ENCODE data around the gene GBP3.
"Not testable (repeated sequence)": the region's sequence is repeated elsewhere in the genome, so short reads cannot be mapped to it uniquely, and the experiment has no call there.

GBP3 gene

GRCh38 chr1:89049901-89050648 lies 27.4 kb upstream of the GBP3 start:
- H3K27me3 ChIP-seq (ENCODE audit: control insufficient read depth, insufficient read depth, low read length); H3K4me3 ChIP-seq (ENCODE audit: low read depth, low read length); H3K9ac ChIP-seq (ENCODE audit: low read depth, low read length); H3K27ac ChIP-seq (ENCODE audit: low read depth, low read length); H3K4me1 ChIP-seq (ENCODE audit: control insufficient read depth, insufficient read depth, low read length); H3K36me3 ChIP-seq (ENCODE audit: control insufficient read depth, insufficient read depth, low read length); H3K9me3 ChIP-seq (ENCODE audit: control insufficient read depth, insufficient read depth, low read length): not testable (repeated sequence)

- not testable (repeated sequence) for H3K27me3 ChIP-seq (ENCODE audit: control insufficient read depth, insufficient read depth, low read length); H3K36me3 ChIP-seq (ENCODE audit: control insufficient read depth, insufficient read depth, low read length); H3K27ac ChIP-seq (ENCODE audit: low read depth, low read length); H3K9ac ChIP-seq (ENCODE audit: low read depth, low read length); H3K9me3 ChIP-seq (ENCODE audit: control insufficient read depth, insufficient read depth, low read length); H3K4me1 ChIP-seq (ENCODE audit: control insufficient read depth, insufficient read depth, low read length); H3K4me3 ChIP-seq (ENCODE audit: low read depth, low read length)
Measured at GRCh38 chr1:89049187-89049586, 26.5 kb upstream of the GBP3 start.

GRCh38 chr1:89047734-89048133 lies 25.1 kb upstream of the GBP3 start:
- Histone ChIP-seq H3K27ac (ENCODE audit: low read depth, low read length) (no peak overlapping the region), H3K4me1 (ENCODE audit: control insufficient read depth, insufficient read depth, low read length) (no peaks in the 10 kb centered on the region), H3K9me3 (ENCODE audit: control insufficient read depth, insufficient read depth, low read length) (peaks cover 8% of the 10 kb centered on the region; the same call in 1 of the 2 replicates), H3K9ac (ENCODE audit: low read depth, low read length) (no peak overlapping the region), H3K4me3 (ENCODE audit: low read depth, low read length) (no peak overlapping the region), H3K27me3 (ENCODE audit: control insufficient read depth, insufficient read depth, low read length) (no peaks in the 10 kb centered on the region), H3K36me3 (ENCODE audit: control insufficient read depth, insufficient read depth, low read length) (no peaks in the 10 kb centered on the region)

- not testable (repeated sequence) for H3K27me3 ChIP-seq (ENCODE audit: control insufficient read depth, insufficient read depth, low read length); H3K4me1 ChIP-seq (ENCODE audit: control insufficient read depth, insufficient read depth, low read length); H3K27ac ChIP-seq (ENCODE audit: low read depth, low read length); H3K9ac ChIP-seq (ENCODE audit: low read depth, low read length); H3K9me3 ChIP-seq (ENCODE audit: control insufficient read depth, insufficient read depth, low read length); H3K4me3 ChIP-seq (ENCODE audit: low read depth, low read length); H3K36me3 ChIP-seq (ENCODE audit: control insufficient read depth, insufficient read depth, low read length)
Measured at GRCh38 chr1:89046318-89047183, 23.9 kb upstream of the GBP3 start.

- Histone ChIP-seq H3K4me1 (ENCODE audit: control insufficient read depth, insufficient read depth, low read length) (no peaks in the 10 kb centered on the region), H3K9me3 (ENCODE audit: control insufficient read depth, insufficient read depth, low read length) (peaks cover 8% of the 10 kb centered on the region; the same call in 1 of the 2 replicates), H3K9ac (ENCODE audit: low read depth, low read length) (no peak overlapping the region), H3K4me3 (ENCODE audit: low read depth, low read length) (no peak overlapping the region), H3K36me3 (ENCODE audit: control insufficient read depth, insufficient read depth, low read length) (no peaks in the 10 kb centered on the region), H3K27me3 (ENCODE audit: control insufficient read depth, insufficient read depth, low read length) (no peaks in the 10 kb centered on the region), H3K27ac (ENCODE audit: low read depth, low read length) (no peak overlapping the region)
Measured at GRCh38 chr1:89044970-89045721, 22.5 kb upstream of the GBP3 start.

- Histone ChIP-seq H3K36me3 (ENCODE audit: control insufficient read depth, insufficient read depth, low read length) (no peaks in the 10 kb centered on the region), H3K9ac (ENCODE audit: low read depth, low read length) (no peak overlapping the region), H3K4me1 (ENCODE audit: control insufficient read depth, insufficient read depth, low read length) (no peaks in the 10 kb centered on the region), H3K9me3 (ENCODE audit: control insufficient read depth, insufficient read depth, low read length) (peaks cover 8% of the 10 kb centered on the region; the same call in 1 of the 2 replicates), H3K27ac (ENCODE audit: low read depth, low read length) (no peak overlapping the region), H3K4me3 (ENCODE audit: low read depth, low read length) (no peak overlapping the region), H3K27me3 (ENCODE audit: control insufficient read depth, insufficient read depth, low read length) (no peaks in the 10 kb centered on the region)
Measured at GRCh38 chr1:89043940-89044339, 21.3 kb upstream of the GBP3 start.

- Histone ChIP-seq H3K27me3 (ENCODE audit: control insufficient read depth, insufficient read depth, low read length) (no peaks in the 10 kb centered on the region), H3K9ac (ENCODE audit: low read depth, low read length) (no peak overlapping the region), H3K4me1 (ENCODE audit: control insufficient read depth, insufficient read depth, low read length) (no peaks in the 10 kb centered on the region), H3K4me3 (ENCODE audit: low read depth, low read length) (no peak overlapping the region), H3K9me3 (ENCODE audit: control insufficient read depth, insufficient read depth, low read length) (peaks cover 8% of the 10 kb centered on the region; the same call in 1 of the 2 replicates), H3K27ac (ENCODE audit: low read depth, low read length) (no peak overlapping the region), H3K36me3 (ENCODE audit: control insufficient read depth, insufficient read depth, low read length) (no peaks in the 10 kb centered on the region)
Measured at GRCh38 chr1:89042491-89042890, 19.8 kb upstream of the GBP3 start.

GRCh38 chr1:89041721-89042120 lies 19.1 kb upstream of the GBP3 start:
- Histone ChIP-seq H3K9ac (ENCODE audit: low read depth, low read length) (no peak overlapping the region), H3K36me3 (ENCODE audit: control insufficient read depth, insufficient read depth, low read length) (no peaks in the 10 kb centered on the region), H3K9me3 (ENCODE audit: control insufficient read depth, insufficient read depth, low read length) (peaks cover 8% of the 10 kb centered on the region; the same call in 1 of the 2 replicates), H3K27me3 (ENCODE audit: control insufficient read depth, insufficient read depth, low read length) (no peaks in the 10 kb centered on the region), H3K4me1 (ENCODE audit: control insufficient read depth, insufficient read depth, low read length) (no peaks in the 10 kb centered on the region), H3K4me3 (ENCODE audit: low read depth, low read length) (no peak overlapping the region), H3K27ac (ENCODE audit: low read depth, low read length) (no peak overlapping the region)

- Histone ChIP-seq H3K27ac (ENCODE audit: low read depth, low read length) (no peak overlapping the region), H3K4me3 (ENCODE audit: low read depth, low read length) (no peak overlapping the region), H3K36me3 (ENCODE audit: control insufficient read depth, insufficient read depth, low read length) (no peaks in the 10 kb centered on the region), H3K9ac (ENCODE audit: low read depth, low read length) (no peak overlapping the region), H3K4me1 (ENCODE audit: control insufficient read depth, insufficient read depth, low read length) (no peaks in the 10 kb centered on the region), H3K9me3 (ENCODE audit: control insufficient read depth, insufficient read depth, low read length) (peaks cover 8% of the 10 kb centered on the region; the same call in 1 of the 2 replicates), H3K27me3 (ENCODE audit: control insufficient read depth, insufficient read depth, low read length) (no peaks in the 10 kb centered on the region)
Measured at GRCh38 chr1:89041119-89041641, 18.5 kb upstream of the GBP3 start.

GRCh38 chr1:89040315-89040626 lies 17.6 kb upstream of the GBP3 start:
- H3K9me3 ChIP-seq (ENCODE audit: control insufficient read depth, insufficient read depth, low read length): peaks cover 9% of the 10 kb centered on the region; the same call in 1 of the 2 replicates
- no peak overlapping the region for H3K4me3 ChIP-seq (ENCODE audit: low read depth, low read length)
- no peak overlapping the region for H3K9ac ChIP-seq (ENCODE audit: low read depth, low read length)
- H3K36me3 ChIP-seq (ENCODE audit: control insufficient read depth, insufficient read depth, low read length): no peaks in the 10 kb centered on the region
- no peak overlapping the region for H3K27ac ChIP-seq (ENCODE audit: low read depth, low read length)
- no peaks in the 10 kb centered on the region for H3K4me1 ChIP-seq (ENCODE audit: control insufficient read depth, insufficient read depth, low read length)
- H3K27me3 ChIP-seq (ENCODE audit: control insufficient read depth, insufficient read depth, low read length): no peaks in the 10 kb centered on the region

Data from HUES48 (cell line).